K562 (cell line): ENCODE results near the gene PLK1. TPM values are rescaled to one million over a fixed set of nuclear protein-coding genes. Genes with fewer than 3 reads are reported as not detected.

Experiments used
- ATAC-seq: fragments of 200-7000 bp; cut with Tn5 transposase; 3 replicates; pipeline ENCODE4 v1.9.1; 2020; ENCODE audit warnings: moderate library complexity
- BruUV-seq: library from RNA; stranded (reverse); fragments of 400-500 nt; replicated peaks from 2 replicates; lab custom pipeline; 2021; lab: Mats Ljungman, UMichigan
- CTCF ChIA-PET: fragments of 300-600 bp; formaldehyde crosslinking; extraction: SDS; loops from one replicate; lab custom pipeline; 2021; ENCODE audit warnings: low intra/inter-chr PET ratio; lab: Yijun Ruan, JAX
- POLR2A ChIA-PET: fragments of 300-600, 350-650 bp; sonication (Branson Sonifier 250); formaldehyde crosslinking; extraction: SDS; loops from one replicate; lab custom pipeline; 2021; ENCODE audit warnings: antibody characterized with exemption, inconsistent platforms; lab: Yijun Ruan, JAX
- DNase-seq, 4 experiments: peaks; one replicate each; pipeline versions ENCODE4 v3.0.0 to v3.0.0-alpha.2; 2011 to 2018; ENCODE audit warnings: low spot score in 3 of 4, mixed read lengths in 3 of 4; ENCODE audit errors: extremely low read depth in 1 of 4
- FAIRE-seq: peaks from 2 replicates; lab custom pipeline; 2011; peaks lifted over from hg19 to GRCh38; lab: Jason Lieb, UNC
- H2AFZ ChIP-seq: 2 replicates; pipeline ENCODE4 v1.6.0; 2011; ENCODE audit warnings: low read depth, low read length, control low read depth, inconsistent platforms
- H3K27ac ChIP-seq: fragments of 200-600 bp; 3 replicates; pipeline ENCODE4 v1.8.0; 2011; ENCODE audit warnings: low read depth, mild to moderate bottlenecking, control low read depth, inconsistent platforms, low read length, moderate library complexity, mixed read lengths; ENCODE audit errors: extremely low read depth
- H3K27me3 ChIP-seq, 2 experiments: fragments of 300-600 bp in 1 of 2; 2 replicates in 1 of 2; 3 replicates in 1 of 2; pipeline versions ENCODE4 v1.6.0 to v1.8.0; 2011; ENCODE audit warnings: inconsistent platforms in 2 of 2, low read length in 2 of 2, mild to moderate bottlenecking in 1 of 2, mixed read lengths in 1 of 2, moderate library complexity in 1 of 2; ENCODE audit not compliant: control insufficient read depth in 2 of 2, insufficient read depth in 2 of 2
- H3K36me3 ChIP-seq: fragments of 300-600 bp; 3 replicates; pipeline ENCODE4 v1.8.0; 2011; ENCODE audit warnings: mild to moderate bottlenecking, low read length, inconsistent platforms; ENCODE audit not compliant: control insufficient read depth, insufficient read depth
- H3K4me1 ChIP-seq, 2 experiments: fragments of 200-600 bp in 1 of 2; replicated peaks in 1 of 2; 2 replicates in 1 of 2; 3 replicates in 1 of 2; pipeline versions ENCODE4 v1.5.1 to v1.8.0; 2011; ENCODE audit warnings: inconsistent platforms in 2 of 2, low read length in 2 of 2, mild to moderate bottlenecking in 1 of 2, mixed read lengths in 1 of 2, moderate library complexity in 1 of 2; ENCODE audit not compliant: control insufficient read depth in 2 of 2, insufficient read depth in 2 of 2
- H3K4me2 ChIP-seq: 2 replicates; pipeline ENCODE4 v1.6.1; 2011; ENCODE audit warnings: low read length, control low read depth, inconsistent platforms, mixed read lengths; ENCODE audit not compliant: insufficient read depth
- H3K4me3 ChIP-seq: fragments of 200-600 bp; sonication (generic), shearing (Covaris generic); 2 replicates; pipeline ENCODE4 v1.5.1; 2016; ENCODE audit warnings: control low read depth, inconsistent platforms
- H3K79me2 ChIP-seq: fragments of 200-600 bp; 3 replicates; pipeline ENCODE4 v1.8.0; 2011; ENCODE audit warnings: low read length, inconsistent platforms; ENCODE audit not compliant: control insufficient read depth, insufficient read depth
- H3K9ac ChIP-seq, 2 experiments: 2 replicates each; pipeline versions ENCODE4 v1.6.0 to v1.6.1; 2011; ENCODE audit warnings: low read depth in 2 of 2, low read length in 2 of 2, control low read depth in 1 of 2, inconsistent platforms in 1 of 2, mild to moderate bottlenecking in 1 of 2, mixed read lengths in 1 of 2; ENCODE audit not compliant: insufficient read depth in 1 of 2
- H3K9me1 ChIP-seq: one replicate; pipeline ENCODE4 v1.6.0; 2011; ENCODE audit warnings: inconsistent platforms, mild to moderate bottlenecking, low read length, moderate library complexity; ENCODE audit not compliant: control insufficient read depth, insufficient read depth
- H3K9me3 ChIP-seq: replicated peaks from 2 replicates; pipeline ENCODE4 v1.5.1; 2011; ENCODE audit warnings: low read depth, low read length, inconsistent platforms; ENCODE audit not compliant: control insufficient read depth, insufficient read depth
- H4K20me1 ChIP-seq: replicated peaks from 2 replicates; pipeline ENCODE4 v1.6.1; 2011; ENCODE audit warnings: low read length, inconsistent platforms, mixed read lengths; ENCODE audit not compliant: control insufficient read depth, insufficient read depth
- CTCF ChIP-seq, 3 experiments: IDR thresholded peaks in 2 of 3; conservative IDR thresholded peaks in 1 of 3; 2 replicates each; pipeline ENCODE4 v1.5.1; 2011 to 2012; ENCODE audit warnings: low read length in 3 of 3, mild to moderate bottlenecking in 3 of 3, control low read depth in 2 of 3, improper control_type of control experiment in 1 of 3, inconsistent platforms in 1 of 3, low read depth in 1 of 3, mixed read lengths in 1 of 3, moderate library complexity in 1 of 3; ENCODE audit not compliant: insufficient read depth in 2 of 3
- ETV1 ChIP-seq: fragments of 450-650 bp; conservative IDR thresholded peaks from 2 replicates; pipeline ENCODE4 v1.6.1; 2016; ENCODE audit warnings: missing genetic modification characterization, control low read depth, low read depth, missing compliant biosample characterization
- TCF7L2 ChIP-seq: fragments of 150-350 bp; IDR thresholded peaks from 2 replicates; pipeline ENCODE4 v1.6.1; 2016; ENCODE audit warnings: low read depth, mild to moderate bottlenecking, low read length, moderate library complexity
- ZNF12 ChIP-seq: sonication (generic); formaldehyde crosslinking; IDR thresholded peaks from 2 replicates; pipeline ENCODE4 v1.4.0; 2020; ENCODE audit warnings: mild to moderate bottlenecking, missing genetic modification reagents
- ZNF124 ChIP-seq: sonication (generic); formaldehyde crosslinking; IDR thresholded peaks from 2 replicates; pipeline ENCODE4 v1.8.1; 2022; ENCODE audit warnings: missing genetic modification reagents
- WGBS: fragments of 100-300 bp; shearing (Covaris generic); methylation state at CpG from one replicate; pipeline ENCODE4 v1.1.6; 2016; ENCODE audit warnings: low coverage, mixed read lengths; ENCODE audit not compliant: insufficient coverage; ENCODE audit errors: missing lambda C conversion rate; 5-methylcytosine and 5-hydroxymethylcytosine counted together
- in situ Hi-C: fragments of 300-500 bp; cut with MboI; formaldehyde crosslinking; loops from 4 replicates; pipeline ENCODE4 v1.15.0; 2018; ENCODE audit warnings: inconsistent platforms, mixed read lengths
- intact Hi-C: fragments of 100-400 bp; cut with micrococcal nuclease; formaldehyde crosslinking; loops from 2 replicates; pipeline ENCODE4 v1.14.2; 2022
- polyA plus RNA-seq, 8 experiments: library from polyadenylated mRNA; depleted of rRNA in 4 of 8; stranded (reverse) in 5 of 8; unstranded in 3 of 8; fragments of >200 nt; fragmentation: Nextera tagmentation in 2 of 8; fragmentation: Illumina TruSeq in 1 of 8; extraction: Ambion mirVana in 2 of 8; extraction: Trizol in 1 of 8; gene quantifications; 2 replicates each; pipeline versions ENCODE4 v1.2.1 to v1.2.3, GENCODE V29; 2011 to 2014; ENCODE audit warnings: inconsistent platforms in 1 of 8, missing spikeins in 1 of 8
- total RNA-seq, 7 experiments: library from RNA; depleted of rRNA in 6 of 7; stranded (reverse); fragments of >200 nt in 6 of 7; fragmentation: Illumina TruSeq in 2 of 7; extraction: Trizol in 2 of 7; gene quantifications; 2 replicates each; pipeline versions ENCODE4 v1.2.1 to v1.2.3, GENCODE V29; 2011 to 2021; ENCODE audit warnings: low replicate concordance in 1 of 7

The PLK1 gene
- total and polyA plus RNA-seq, 9 of the 15 experiments (the other 6 are each of a cell fraction or from before 2014, with no cell fraction given), result 13.6 to 212 (median 45.5) TPM

DNA sequence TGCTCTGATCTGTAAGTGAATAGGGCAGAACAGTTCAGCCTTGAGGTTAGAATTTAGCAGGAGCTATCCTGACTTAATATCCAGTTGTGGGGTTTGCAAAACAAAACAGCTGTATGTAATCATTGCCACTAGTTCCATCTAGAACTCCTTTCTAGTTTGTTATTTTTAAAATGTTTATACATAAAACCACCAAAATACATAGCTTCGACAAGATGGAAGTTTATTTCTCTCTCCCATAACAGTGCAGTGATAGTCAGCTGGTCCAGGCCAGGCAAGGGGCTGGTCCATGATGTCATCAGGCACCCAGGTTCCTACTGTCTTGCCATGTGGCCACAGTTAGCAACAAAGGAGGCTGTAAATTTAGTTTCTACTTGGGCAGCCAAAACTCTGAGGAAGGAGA lies 10.5 kb upstream of the PLK1 start:
- Histone ChIP-seq H4K20me1 (peaks cover 10% of the 10 kb centered on the region; the same call in 1 of the 2 replicates), H3K9ac (no peak overlapping the region), H3K4me1 (peaks cover 4 to 24% of the 10 kb centered on the region in 2 experiments; a peak in 3 of 5 replicates), H3K4me3 (no peak overlapping the region), H3K4me2 (no peak overlapping the region)
- DNase-seq (no peak), ATAC-seq (no peak)
- no peak for TF ChIP-seq ZNF124
- TF ChIP-seq TCF7L2, result no peak
- TF ChIP-seq ZNF12, result no peak
- no peak for TF ChIP-seq CTCF (IDR thresholded peaks at IDR 0.05 in 2 of 3, conservative IDR thresholded peaks at IDR 0.05 in 1 of 3; ENCODE audit: insufficient read depth in 2 of 3, low read depth in 1 of 3, low read length in 3 of 3)
- no peak for TF ChIP-seq ETV1 (tag)
- TF ChIP-seq, all 486 proteins: peak for 0
- ChIA-PET CTCF (no interaction called here), POLR2A (interaction anchor here (0.6 to 4.0 kb wide), 4 partner anchors 9 to 28 kb away, joined by 3 to 66 read pairs (median 4); partner anchors contain the start of gene PLK1)
- no peak overlapping the region for H2AFZ ChIP-seq
- no peaks in the 10 kb centered on the region for H3K27me3 ChIP-seq
- in situ Hi-C loops, result no loop called here
- no TSS peak for BruUV-seq
- whole genome bisulfite sequencing, result 69% methylated on average over 1 of the region's 1 CpG
- H3K27ac ChIP-seq, result no peak overlapping the region; the same call in 2 of the 3 replicates
- intact Hi-C loops, result no loop called here
- H3K36me3 ChIP-seq, result peaks cover 88% of the 10 kb centered on the region
- no peaks in the 10 kb centered on the region for H3K79me2 ChIP-seq
- no peak for FAIRE-seq
- no peaks in the 10 kb centered on the region for H3K9me3 ChIP-seq
- no peaks in the 10 kb centered on the region for H3K9me1 ChIP-seq
